ENCODE measurements around the gene LRRC17. TPM values are rescaled to one million over a fixed set of nuclear protein-coding genes. Genes with fewer than 3 reads are reported as not detected.
"Not testable (repeated sequence)": the region's sequence is repeated elsewhere in the genome, so short reads cannot be mapped to it uniquely, and the experiment has no call there.

Gene LRRC17
- total RNA-seq, 1 donor from 2014 or later: not detected

DNA sequence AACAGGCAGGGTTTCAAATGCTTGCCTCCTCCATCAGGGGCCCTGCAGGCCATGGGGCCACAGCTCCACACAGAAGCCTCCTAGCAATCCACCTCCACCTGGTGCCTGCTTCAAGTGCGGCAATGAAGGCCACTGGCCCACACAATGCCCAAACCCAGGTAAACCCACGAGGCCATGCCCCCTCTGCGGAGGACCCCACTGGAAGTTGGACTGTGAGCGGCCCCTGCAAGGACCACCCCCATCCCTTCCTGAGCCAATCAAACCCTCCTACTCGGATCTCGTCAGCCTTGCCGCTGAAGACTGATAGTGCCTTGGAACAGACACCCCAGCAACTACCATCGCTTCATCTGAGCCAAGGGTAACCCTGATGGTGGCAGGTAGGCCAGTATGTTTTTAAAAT is 63.1 kb downstream of the LRRC17 start:
- Mint-ChIP-seq H3K4me1 (no peaks in the 10 kb centered on the region), H3K9me3 (no peaks in the 10 kb centered on the region), H3K27ac (no peak overlapping the region), H3K4me3 (no peak overlapping the region), H3K27me3 (peaks cover 3% of the 10 kb centered on the region), H3K36me3 (ENCODE audit: low read depth) (no peaks in the 10 kb centered on the region)
- no peak for DNase-seq
- intact Hi-C loops (cut with micrococcal nuclease): no loop called here

DNA sequence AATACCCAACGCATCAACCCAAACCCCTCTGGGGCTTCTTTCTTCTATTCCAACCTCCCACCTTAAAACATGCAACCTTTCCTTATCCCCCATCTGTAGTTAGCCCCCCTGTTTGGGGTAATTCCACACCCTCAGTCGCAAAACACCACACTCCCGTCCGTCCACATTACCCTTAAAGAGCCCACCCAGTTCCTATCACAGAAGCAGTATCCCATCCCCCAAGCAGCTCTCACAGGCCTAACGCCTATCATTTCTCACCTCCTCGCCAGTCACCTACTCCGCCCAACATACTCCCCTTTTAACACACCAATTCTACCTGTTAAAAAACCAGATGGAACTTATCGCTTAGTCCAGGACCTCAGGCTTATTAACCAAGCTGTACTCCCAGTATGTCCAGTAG is 63.7 kb downstream of the LRRC17 start:
- Mint-ChIP-seq H3K27me3 (peaks cover 3% of the 10 kb centered on the region), H3K27ac (no peak overlapping the region), H3K9me3 (no peaks in the 10 kb centered on the region), H3K4me1 (no peaks in the 10 kb centered on the region), H3K36me3 (ENCODE audit: low read depth) (no peaks in the 10 kb centered on the region), H3K4me3 (no peak overlapping the region)
- intact Hi-C loops (cut with micrococcal nuclease): no loop called here
- no peak for DNase-seq

- H3K4me1 Mint-ChIP-seq; H3K4me3 Mint-ChIP-seq; intact Hi-C loops (cut with micrococcal nuclease): not testable (repeated sequence)
These were observed 64.8 kb downstream of the LRRC17 start for GRCh38 chr7:102977586-102977985.

DNA sequence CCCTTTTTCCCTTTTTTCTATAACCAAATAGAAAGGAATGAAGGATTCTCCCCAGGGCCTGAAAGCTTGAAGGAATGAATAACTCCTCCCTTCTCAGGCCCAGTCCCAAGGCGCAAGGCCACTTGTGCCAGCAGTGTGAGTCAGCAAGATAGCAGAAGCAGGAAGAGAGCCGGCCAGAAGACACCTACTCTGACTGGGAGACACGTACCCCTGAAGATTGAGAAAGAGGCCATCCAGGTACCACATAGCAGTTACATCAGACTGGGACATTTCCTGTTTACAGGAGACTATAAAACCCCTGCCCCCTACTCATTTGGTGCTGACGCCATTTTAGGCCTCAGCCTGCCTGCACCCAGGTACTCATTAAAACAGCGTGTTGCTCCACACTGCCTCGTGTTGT is 65.5 kb downstream of the LRRC17 start:
- Mint-ChIP-seq H3K4me1 (no peaks in the 10 kb centered on the region), H3K27ac (no peak overlapping the region), H3K4me3 (no peak overlapping the region), H3K36me3 (ENCODE audit: low read depth) (no peaks in the 10 kb centered on the region), H3K9me3 (no peaks in the 10 kb centered on the region), H3K27me3 (peaks cover 3% of the 10 kb centered on the region)
- intact Hi-C loops (cut with micrococcal nuclease): no loop called here
- no peak for DNase-seq

More at GRCh38 chr7:102977586-102977985, 64.8 kb downstream of the LRRC17 start:
- not testable (repeated sequence) for H3K9me3 Mint-ChIP-seq; H3K27ac Mint-ChIP-seq; H3K36me3 Mint-ChIP-seq (ENCODE audit: low read depth); H3K27me3 Mint-ChIP-seq; DNase-seq

DNA sequence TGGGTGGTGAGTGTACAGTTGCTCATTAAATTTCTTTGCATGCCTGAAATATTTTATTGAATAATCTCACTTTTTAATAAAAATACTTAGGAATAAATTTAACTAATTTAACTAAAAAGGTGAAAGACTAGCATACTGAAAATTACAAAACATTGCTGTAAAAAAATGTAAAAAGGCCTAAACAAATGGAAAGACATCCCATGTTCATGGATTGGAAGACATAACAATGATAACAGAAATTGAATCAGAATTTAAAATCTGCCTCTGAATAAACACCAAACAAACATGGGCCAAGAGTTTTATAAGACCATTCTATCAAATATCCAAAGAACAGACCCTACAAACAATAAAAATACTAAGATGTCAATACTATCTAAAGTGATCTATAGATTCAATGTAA is 66.9 kb downstream of the LRRC17 start:
- no peaks in the 10 kb centered on the region for H3K9me3 Mint-ChIP-seq
- H3K36me3 Mint-ChIP-seq (ENCODE audit: low read depth): no peaks in the 10 kb centered on the region
- H3K27ac Mint-ChIP-seq: no peak overlapping the region
- no peaks in the 10 kb centered on the region for H3K4me1 Mint-ChIP-seq
- peaks cover 3% of the 10 kb centered on the region for H3K27me3 Mint-ChIP-seq
- DNase-seq: no peak
- intact Hi-C loops (cut with micrococcal nuclease): no loop called here
- H3K4me3 Mint-ChIP-seq: no peak overlapping the region

DNA sequence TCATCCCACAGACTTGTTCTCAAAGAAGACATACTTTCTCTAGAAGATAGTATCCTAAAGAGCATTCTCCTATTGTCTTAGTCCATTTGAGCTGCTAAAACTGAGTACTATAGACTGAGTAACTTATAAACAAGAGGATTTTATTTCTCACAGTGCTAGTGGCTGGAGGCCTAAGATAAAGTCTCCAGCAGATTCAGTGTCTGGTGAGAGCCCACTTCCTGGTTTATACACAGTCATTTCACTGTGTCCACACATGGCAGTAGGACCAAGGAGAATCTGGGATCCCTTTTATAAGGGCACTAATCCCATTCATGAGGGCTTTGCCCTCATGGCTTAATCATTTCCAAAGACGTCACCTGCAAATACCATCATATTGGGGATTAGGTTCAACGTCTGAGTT is 68.7 kb downstream of the LRRC17 start:
- H3K36me3 Mint-ChIP-seq (ENCODE audit: low read depth): no peaks in the 10 kb centered on the region
- H3K27me3 Mint-ChIP-seq: peaks cover 3% of the 10 kb centered on the region
- H3K9me3 Mint-ChIP-seq: no peaks in the 10 kb centered on the region
- no peaks in the 10 kb centered on the region for H3K4me1 Mint-ChIP-seq
- intact Hi-C loops (cut with micrococcal nuclease): no loop called here
- no peak overlapping the region for H3K27ac Mint-ChIP-seq
- no peak for DNase-seq
- no peak overlapping the region for H3K4me3 Mint-ChIP-seq

- DNase-seq: no peak
- H3K4me1 Mint-ChIP-seq: no peaks in the 10 kb centered on the region
- no peaks in the 10 kb centered on the region for H3K36me3 Mint-ChIP-seq (ENCODE audit: low read depth)
- no peak overlapping the region for H3K27ac Mint-ChIP-seq
- peaks cover 3% of the 10 kb centered on the region for H3K27me3 Mint-ChIP-seq
- intact Hi-C loops (cut with micrococcal nuclease): no loop called here
- H3K9me3 Mint-ChIP-seq: no peaks in the 10 kb centered on the region
- no peak overlapping the region for H3K4me3 Mint-ChIP-seq
These were observed 69.4 kb downstream of the LRRC17 start for GRCh38 chr7:102982235-102982634.

DNA sequence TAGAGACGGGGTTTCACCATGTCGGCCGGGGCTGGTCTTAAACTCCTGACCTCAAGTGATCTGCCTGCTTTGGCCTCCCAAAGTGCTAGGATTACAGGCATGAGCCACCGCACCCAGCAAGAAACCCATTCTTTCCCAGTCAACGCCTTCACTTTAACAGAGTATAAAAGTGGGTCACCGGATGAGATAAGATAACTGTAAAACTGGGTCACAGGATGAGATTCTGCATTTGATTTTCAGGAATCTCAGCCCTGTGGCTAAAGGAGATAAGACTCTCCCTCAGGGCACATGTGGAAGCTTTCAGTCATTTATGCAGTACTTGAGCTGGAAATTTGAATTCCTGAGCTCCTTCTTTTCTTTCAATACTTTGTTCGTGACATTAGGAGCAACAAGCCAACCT is 70.8 kb downstream of the LRRC17 start:
- Mint-ChIP-seq H3K27ac (no peak overlapping the region), H3K4me1 (no peaks in the 10 kb centered on the region), H3K9me3 (no peaks in the 10 kb centered on the region), H3K4me3 (no peak overlapping the region), H3K36me3 (ENCODE audit: low read depth) (no peaks in the 10 kb centered on the region), H3K27me3 (peaks cover 3% of the 10 kb centered on the region)
- DNase-seq: no peak
- intact Hi-C loops (cut with micrococcal nuclease): no loop called here

- no peak overlapping the region for H3K27ac Mint-ChIP-seq
- H3K27me3 Mint-ChIP-seq: no peaks in the 10 kb centered on the region
- peaks cover 4% of the 10 kb centered on the region for H3K4me1 Mint-ChIP-seq
- no peaks in the 10 kb centered on the region for H3K36me3 Mint-ChIP-seq (ENCODE audit: low read depth)
- no peak overlapping the region for H3K4me3 Mint-ChIP-seq
- H3K9me3 Mint-ChIP-seq: no peaks in the 10 kb centered on the region
- intact Hi-C loops (cut with micrococcal nuclease): no loop called here
- no peak for DNase-seq
These were observed 72.5 kb downstream of the LRRC17 start for GRCh38 chr7:102985176-102985783.

DNA sequence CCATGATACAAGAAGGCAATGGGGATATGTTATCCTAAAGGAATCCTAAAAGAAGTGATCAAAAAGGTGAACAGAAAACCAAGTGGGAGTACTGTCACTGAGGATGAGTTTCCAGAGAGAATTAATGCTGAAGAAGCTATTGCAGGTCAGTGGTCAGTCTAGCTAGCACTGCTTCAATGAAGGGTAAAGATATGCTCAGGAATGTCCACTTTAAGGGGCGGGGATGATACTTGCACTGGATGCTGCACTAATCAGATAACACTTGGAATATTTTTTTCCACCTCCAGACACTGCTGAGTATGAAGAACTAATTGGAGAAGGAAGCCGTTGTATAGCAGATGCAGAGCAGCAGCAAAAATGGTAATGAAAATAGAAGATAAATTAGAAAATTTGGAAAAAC is 75.3 kb downstream of the LRRC17 start:
- intact Hi-C loops (cut with micrococcal nuclease): no loop called here
- Mint-ChIP-seq H3K27ac (no peak overlapping the region), H3K4me1 (peaks cover 6% of the 10 kb centered on the region), H3K9me3 (no peaks in the 10 kb centered on the region), H3K4me3 (no peak overlapping the region), H3K36me3 (ENCODE audit: low read depth) (no peaks in the 10 kb centered on the region), H3K27me3 (no peaks in the 10 kb centered on the region)
- no peak for DNase-seq

- Mint-ChIP-seq H3K27ac (no peak overlapping the region), H3K4me3 (no peak overlapping the region), H3K9me3 (no peaks in the 10 kb centered on the region), H3K36me3 (ENCODE audit: low read depth) (no peaks in the 10 kb centered on the region), H3K4me1 (peaks cover 8% of the 10 kb centered on the region), H3K27me3 (no peaks in the 10 kb centered on the region)
- intact Hi-C loops (cut with micrococcal nuclease): no loop called here
- DNase-seq: no peak
These were observed 76.1 kb downstream of the LRRC17 start for GRCh38 chr7:102988631-102989560.

- Mint-ChIP-seq H3K27me3 (no peaks in the 10 kb centered on the region), H3K4me3 (no peak overlapping the region)
- intact Hi-C loops (cut with micrococcal nuclease): no loop called here
These were observed 77.8 kb downstream of the LRRC17 start for GRCh38 chr7:102990642-102991041.

DNA sequence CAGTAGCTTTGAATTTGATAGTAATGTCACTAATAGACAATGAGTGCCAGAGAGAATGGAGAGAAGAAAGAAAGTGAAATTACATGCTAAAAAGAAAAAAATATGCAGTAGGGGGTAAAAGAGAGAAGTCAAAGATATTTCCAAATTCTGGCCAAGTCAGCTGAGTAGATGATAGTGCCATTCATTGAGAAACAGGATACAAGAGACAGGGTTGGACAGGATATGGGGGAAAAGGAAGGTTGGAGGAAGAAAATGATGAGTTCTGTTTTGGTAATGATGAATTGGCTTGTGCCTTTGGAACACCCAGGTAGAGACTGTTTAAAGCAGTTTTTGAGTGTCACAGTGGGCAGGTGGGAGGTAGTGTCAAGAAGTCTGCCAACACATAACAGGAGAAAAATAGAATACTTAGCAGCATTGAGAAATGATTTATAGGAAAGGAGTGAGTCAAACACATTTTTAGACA is 78.3 kb downstream of the LRRC17 start:
- Mint-ChIP-seq H3K4me1 (peaks cover 8% of the 10 kb centered on the region), H3K27me3 (no peaks in the 10 kb centered on the region), H3K27ac (no peak overlapping the region), H3K4me3 (no peak overlapping the region), H3K9me3 (no peaks in the 10 kb centered on the region), H3K36me3 (ENCODE audit: low read depth) (no peaks in the 10 kb centered on the region)
- DNase-seq: no peak
- intact Hi-C loops (cut with micrococcal nuclease): no loop called here

More at GRCh38 chr7:102990642-102991041, 77.8 kb downstream of the LRRC17 start:
- peaks cover 8% of the 10 kb centered on the region for H3K4me1 Mint-ChIP-seq
- no peak for DNase-seq
- H3K27ac Mint-ChIP-seq: no peak overlapping the region
- no peaks in the 10 kb centered on the region for H3K9me3 Mint-ChIP-seq
- no peaks in the 10 kb centered on the region for H3K36me3 Mint-ChIP-seq (ENCODE audit: low read depth)

GRCh38 chr7:102991540-102992214 is 78.9 kb downstream of the LRRC17 start:
- H3K36me3 Mint-ChIP-seq (ENCODE audit: low read depth): no peaks in the 10 kb centered on the region
- H3K4me3 Mint-ChIP-seq: no peak overlapping the region
- intact Hi-C loops (cut with micrococcal nuclease): no loop called here
- no peak for DNase-seq
- H3K9me3 Mint-ChIP-seq: no peaks in the 10 kb centered on the region
- peaks cover 8% of the 10 kb centered on the region for H3K4me1 Mint-ChIP-seq
- peak overlapping the region; percentile 9 for H3K27ac Mint-ChIP-seq
- H3K27me3 Mint-ChIP-seq: no peaks in the 10 kb centered on the region

Measured in activated CD4-positive, alpha-beta T cell treated with anti-CD3 and anti-CD28 coated beads, Interleukin-2, amount 10 ng/mL, durations not matched to agents 24 days and 14 days (primary cell).